H1 (cell line): ENCODE measurements around the gene ADD3. TPM values are rescaled to one million over a fixed set of nuclear protein-coding genes. Genes with fewer than 3 reads are reported as not detected.

Source experiments
- CTCF ChIA-PET: fragments of 300-600 bp; sonication (Branson Sonifier 250); formaldehyde crosslinking; loops from one replicate; lab custom pipeline; 2021; ENCODE audit not compliant: partially characterized antibody; lab: Charles Lee
- POLR2A ChIA-PET: fragments of 300-600 bp; sonication (Branson Sonifier 250); formaldehyde crosslinking; loops from one replicate; lab custom pipeline; 2021; ENCODE audit warnings: inconsistent platforms; ENCODE audit not compliant: partially characterized antibody; lab: Charles Lee
- DNase-seq, 2 experiments: peaks; one replicate each; pipeline versions ENCODE4 v3.0.0 to v3.0.0-alpha.2; 2010 to 2022; ENCODE audit warnings: low spot score in 2 of 2, low read depth in 1 of 2, mixed read lengths in 1 of 2
- FAIRE-seq: peaks from 2 replicates; lab custom pipeline; 2011; peaks lifted over from hg19 to GRCh38; lab: Jason Lieb, UNC
- H2AFZ ChIP-seq: 2 replicates; pipeline ENCODE4 v1.8.1; 2012; ENCODE audit warnings: low read length, inconsistent platforms
- H2AK5ac ChIP-seq: 2 replicates; pipeline ENCODE4 v1.6.1; 2013; ENCODE audit warnings: low read depth, low read length
- H2BK120ac ChIP-seq: replicated peaks from 2 replicates; pipeline ENCODE3; 2013; ENCODE audit warnings: low read depth, low read length, inconsistent platforms
- H2BK12ac ChIP-seq: 2 replicates; pipeline ENCODE4 v1.6.1; 2013; ENCODE audit warnings: low read depth, low read length
- H2BK15ac ChIP-seq: 2 replicates; pipeline ENCODE4 v1.6.1; 2013; ENCODE audit warnings: low read length
- H2BK20ac ChIP-seq: 2 replicates; pipeline ENCODE4 v1.6.1; 2013; ENCODE audit warnings: low read length
- H2BK5ac ChIP-seq: 2 replicates; pipeline ENCODE4 v1.6.1; 2013; ENCODE audit warnings: low read depth, low read length
- H3K14ac ChIP-seq: 2 replicates; pipeline ENCODE4 v1.6.1; 2013; ENCODE audit warnings: inconsistent platforms; ENCODE audit not compliant: insufficient read length
- H3K18ac ChIP-seq: 2 replicates; pipeline ENCODE4 v1.6.1; 2013; ENCODE audit warnings: low read length; ENCODE audit errors: extremely low read depth
- H3K23ac ChIP-seq: 2 replicates; pipeline ENCODE4 v1.6.1; 2013; ENCODE audit warnings: inconsistent platforms; ENCODE audit not compliant: insufficient read length
- H3K23me2 ChIP-seq: 2 replicates; pipeline ENCODE4 v1.6.1; 2013; ENCODE audit warnings: low read depth, low read length
- H3K27ac ChIP-seq: 2 replicates; pipeline ENCODE4 v1.6.1; 2011; ENCODE audit warnings: low read depth, low read length, inconsistent platforms
- H3K27me3 ChIP-seq, 4 experiments: replicated peaks in 1 of 4; 1 replicate in 1 of 4; 2 replicates in 3 of 4; pipeline versions ENCODE4 v1.6.1 to v1.8.1; 2011 to 2013; ENCODE audit warnings: low read length in 3 of 4, mild to moderate bottlenecking in 3 of 4, inconsistent platforms in 2 of 4, mixed read lengths in 2 of 4, moderate library complexity in 1 of 4; ENCODE audit not compliant: control insufficient read depth in 3 of 4, insufficient read depth in 3 of 4; ENCODE audit errors: extremely low read depth in 1 of 4
- H3K36me3 ChIP-seq, 4 experiments: 2 replicates each; pipeline versions ENCODE4 v1.6.1 to v1.8.1; 2011 to 2013; ENCODE audit warnings: mild to moderate bottlenecking in 4 of 4, low read length in 3 of 4, moderate library complexity in 2 of 4, control low read depth in 1 of 4, inconsistent platforms in 1 of 4; ENCODE audit not compliant: insufficient read depth in 4 of 4, control insufficient read depth in 2 of 4
- H3K4ac ChIP-seq: replicated peaks from 2 replicates; pipeline ENCODE3; 2013; ENCODE audit warnings: low read length, low read depth, mixed read lengths, inconsistent platforms; ENCODE audit not compliant: insufficient read length
- H3K4me1 ChIP-seq, 4 experiments: replicated peaks in 1 of 4; 1 replicate in 1 of 4; 2 replicates in 3 of 4; pipeline versions ENCODE4 v1.6.1 to v1.8.1; 2011 to 2013; ENCODE audit warnings: low read length in 3 of 4, inconsistent platforms in 2 of 4, mixed read lengths in 1 of 4; ENCODE audit not compliant: insufficient read depth in 4 of 4, control insufficient read depth in 3 of 4
- H3K4me2 ChIP-seq, 2 experiments: 2 replicates each; pipeline versions ENCODE4 v1.6.1 to v1.8.1; 2011 to 2013; ENCODE audit warnings: low read depth in 2 of 2, low read length in 2 of 2, control low read depth in 1 of 2, inconsistent platforms in 1 of 2, mild to moderate bottlenecking in 1 of 2; ENCODE audit not compliant: insufficient read depth in 1 of 2
- H3K4me3 ChIP-seq, 4 experiments: fragments of 200-600, 300-600 bp in 1 of 4; sonication (generic), shearing (Covaris generic), sonication (Bioruptor Twin) in 1 of 4; 2 replicates each; pipeline versions ENCODE4 v1.5.1 to v1.8.1; 2011 to 2016; ENCODE audit warnings: low read length in 4 of 4, low read depth in 3 of 4, control low read depth in 2 of 4, inconsistent platforms in 2 of 4, mild to moderate bottlenecking in 2 of 4, mixed read lengths in 1 of 4, moderate library complexity in 1 of 4; ENCODE audit not compliant: insufficient read depth in 2 of 4; ENCODE audit errors: extremely low read depth in 1 of 4
- H3K56ac ChIP-seq: replicated peaks from 2 replicates; pipeline ENCODE3; 2013; ENCODE audit warnings: low read depth, mild to moderate bottlenecking, mixed read lengths, low read length, inconsistent platforms; ENCODE audit not compliant: insufficient read length
- H3K79me1 ChIP-seq: 2 replicates; pipeline ENCODE4 v1.6.1; 2013; ENCODE audit warnings: low read depth, low read length, control low read depth
- H3K79me2 ChIP-seq, 2 experiments: 2 replicates each; pipeline versions ENCODE4 v1.6.1 to v1.8.1; 2012 to 2013; ENCODE audit warnings: low read length in 2 of 2, mild to moderate bottlenecking in 2 of 2, inconsistent platforms in 1 of 2; ENCODE audit not compliant: insufficient read depth in 2 of 2, control insufficient read depth in 1 of 2
- H3K9ac ChIP-seq, 4 experiments: replicated peaks in 1 of 4; 1 replicate in 1 of 4; 2 replicates in 3 of 4; pipeline versions ENCODE4 v1.6.1 to v1.8.1; 2011 to 2013; ENCODE audit warnings: low read depth in 3 of 4, low read length in 3 of 4, control low read depth in 2 of 4, mild to moderate bottlenecking in 2 of 4, moderate library complexity in 2 of 4, inconsistent platforms in 1 of 4; ENCODE audit errors: extremely low read depth in 1 of 4
- H3K9me3 ChIP-seq, 2 experiments: 2 replicates each; pipeline versions ENCODE4 v1.6.1 to v1.8.1; 2012 to 2013; ENCODE audit warnings: mild to moderate bottlenecking in 2 of 2, moderate library complexity in 2 of 2, control low read depth in 1 of 2, inconsistent platforms in 1 of 2, low read depth in 1 of 2, low read length in 1 of 2, mixed read lengths in 1 of 2; ENCODE audit not compliant: insufficient read depth in 2 of 2
- H4K20me1 ChIP-seq, 2 experiments: replicated peaks in 1 of 2; 2 replicates each; pipeline versions ENCODE3 to v1.8.1; 2011 to 2013; ENCODE audit warnings: inconsistent platforms in 2 of 2, low read length in 2 of 2, mild to moderate bottlenecking in 1 of 2; ENCODE audit not compliant: insufficient read depth in 2 of 2, control insufficient read depth in 1 of 2
- H4K5ac ChIP-seq: 2 replicates; pipeline ENCODE4 v1.6.1; 2013; ENCODE audit warnings: low read length, low read depth, mixed read lengths, inconsistent platforms; ENCODE audit not compliant: insufficient read length
- H4K8ac ChIP-seq: 2 replicates; pipeline ENCODE4 v1.8.0; 2013; ENCODE audit warnings: mild to moderate bottlenecking, moderate library complexity, low read length, inconsistent platforms; ENCODE audit not compliant: insufficient read depth; ENCODE audit errors: extremely low read depth
- H4K91ac ChIP-seq: replicated peaks from 2 replicates; pipeline ENCODE3; 2013; ENCODE audit warnings: low read length, mixed read lengths, inconsistent platforms; ENCODE audit not compliant: insufficient read length
- BACH1 ChIP-seq: IDR thresholded peaks from 2 replicates; pipeline ENCODE4 v1.6.1; 2012; ENCODE audit warnings: low read length, improper control_type of control experiment
- CHD1 ChIP-seq: IDR thresholded peaks from 2 replicates; pipeline ENCODE4 v1.6.1; 2012; ENCODE audit warnings: low read depth, low read length, improper control_type of control experiment
- HDAC2 ChIP-seq, 2 experiments: fragments of 300-600 bp in 1 of 2; sonication (generic) in 1 of 2; IDR thresholded peaks; 2 replicates each; pipeline ENCODE4 v1.6.1; 2011 to 2012; ENCODE audit warnings: low read depth in 2 of 2, low read length in 2 of 2, mild to moderate bottlenecking in 2 of 2, moderate library complexity in 2 of 2, borderline replicate concordance in 1 of 2, inconsistent platforms in 1 of 2
- MAFK ChIP-seq: IDR thresholded peaks from 2 replicates; pipeline ENCODE4 v1.6.1; 2012; ENCODE audit warnings: low read depth, mild to moderate bottlenecking, improper control_type of control experiment, low read length
- RAD21 ChIP-seq, 2 experiments: IDR thresholded peaks in 1 of 2; conservative IDR thresholded peaks in 1 of 2; 2 replicates each; pipeline ENCODE4 v1.6.1; 2011; ENCODE audit warnings: low read depth in 2 of 2, low read length in 2 of 2, improper control_type of control experiment in 1 of 2, inconsistent platforms in 1 of 2, mild to moderate bottlenecking in 1 of 2, moderate library complexity in 1 of 2
- RXRA ChIP-seq: IDR thresholded peaks from 2 replicates; pipeline ENCODE4 v1.6.1; 2011; ENCODE audit warnings: low read depth, mild to moderate bottlenecking, low read length, moderate library complexity; ENCODE audit not compliant: insufficient read depth
- SIN3A ChIP-seq, 2 experiments: IDR thresholded peaks in 1 of 2; conservative IDR thresholded peaks in 1 of 2; 2 replicates each; pipeline ENCODE4 v1.6.1; 2011 to 2012; ENCODE audit warnings: low read length in 2 of 2, improper control_type of control experiment in 1 of 2, low read depth in 1 of 2, mild to moderate bottlenecking in 1 of 2
- SP4 ChIP-seq: IDR thresholded peaks from 2 replicates; pipeline ENCODE4 v1.6.1; 2012; ENCODE audit warnings: low read length, inconsistent platforms
- TAF1 ChIP-seq: IDR thresholded peaks from 2 replicates; pipeline ENCODE4 v1.6.1; 2011; ENCODE audit warnings: mild to moderate bottlenecking, low read depth, low read length
- TAF7 ChIP-seq: optimal IDR thresholded peaks from 2 replicates; pipeline ENCODE3; 2011; ENCODE audit warnings: low read depth, mild to moderate bottlenecking, inconsistent platforms, low read length, moderate library complexity, borderline replicate concordance
- YY1 ChIP-seq: IDR thresholded peaks from 2 replicates; pipeline ENCODE4 v1.6.1; 2011; ENCODE audit warnings: low read depth, mild to moderate bottlenecking, low read length
- WGBS, 2 experiments: shearing (Covaris generic) in 1 of 2; methylation state at CpG; one replicate each; pipeline versions ENCODE4 v1.1.6 to v1.1.7; 2013 to 2015; ENCODE audit warnings: low lambda C conversion rate in 2 of 2, mixed read lengths in 2 of 2, inconsistent platforms in 1 of 2, low coverage in 1 of 2, missing lambda C conversion rate in 1 of 2; ENCODE audit not compliant: insufficient replicate concordance in 2 of 2, insufficient coverage in 1 of 2, insufficient read length in 1 of 2; ENCODE audit errors: extremely low coverage in 1 of 2, missing lambda C conversion rate in 1 of 2; 5-methylcytosine and 5-hydroxymethylcytosine counted together
- polyA plus RNA-seq, 7 experiments: library from polyadenylated mRNA; depleted of rRNA in 3 of 7; stranded (reverse) in 5 of 7; unstranded in 2 of 7; fragments of >200 nt in 5 of 7; fragments of 200-250 nt in 2 of 7; gene quantifications; 1 replicate in 5 of 7; 2 replicates in 1 of 7; 4 replicates in 1 of 7; pipeline versions ENCODE4 v1.2.1 to v1.2.3, GENCODE V29; 2011 to 2013; ENCODE audit warnings: missing spikeins in 2 of 7, mixed read lengths in 2 of 7
- total RNA-seq: library from RNA; stranded (reverse); fragmentation: NEBNext Ultra II Directional; extraction: Animal tissue kit (Norgen Biotek cat#: 25700); gene quantifications from 2 replicates; pipeline ENCODE4 v1.2.1, GENCODE V29; 2021

The ADD3 gene
- total and polyA plus RNA-seq, 2 of the 8 experiments (the other 6 are each of a cell fraction or from before 2014, with no cell fraction given) = 44.7 to 85.6 TPM

DNA sequence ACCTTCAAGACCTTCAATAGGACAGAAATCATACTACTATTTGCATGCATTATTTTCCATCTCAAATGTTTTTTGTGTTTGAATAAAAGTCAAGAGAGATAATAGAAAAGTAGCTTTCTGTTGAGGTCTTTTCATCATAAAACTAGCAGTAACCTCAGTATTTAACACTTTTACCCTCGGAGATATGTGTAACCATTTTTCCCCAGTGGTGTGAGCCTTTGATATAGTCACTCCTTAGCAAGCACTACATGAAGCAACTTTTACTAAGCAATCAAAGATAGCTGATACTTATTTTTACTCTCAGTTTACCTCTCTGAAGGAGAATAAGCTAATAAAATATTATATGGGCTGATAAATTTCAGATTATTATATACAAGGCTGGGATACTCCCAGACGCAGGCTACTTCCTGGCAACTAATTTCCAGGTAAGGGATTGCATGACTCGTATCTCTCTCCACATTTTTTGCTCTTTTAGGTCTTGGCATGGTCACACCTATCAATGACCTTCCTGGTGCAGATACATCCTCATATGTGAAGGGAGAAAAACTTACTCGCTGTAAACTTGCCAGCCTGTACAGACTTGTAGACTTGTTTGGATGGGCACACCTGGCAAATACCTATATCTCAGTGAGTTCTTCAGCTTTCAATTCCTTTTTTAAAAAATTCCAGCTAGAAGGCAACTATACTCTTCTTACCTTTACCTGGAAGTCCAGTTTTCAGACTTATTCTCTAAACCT, 108.2 kb downstream of the ADD3 start:
- CTCF ChIA-PET = interaction anchor here (0.7 to 1.4 kb wide), 6 partner anchors 22 to 232 kb away, joined by 3 to 4 read pairs (median 3); no protein-coding TSS in a partner anchor
- FAIRE-seq = no peak
- no peak for TF ChIP-seq HDAC2 (IDR thresholded peaks at IDR 0.05; ENCODE audit: borderline replicate concordance in 1 of 2, low read depth in 2 of 2, low read length in 2 of 2)
- no peak for TF ChIP-seq TAF7
- no peak for TF ChIP-seq RAD21 (IDR thresholded peaks at IDR 0.05 in 1 of 2, conservative IDR thresholded peaks at IDR 0.05 in 1 of 2; ENCODE audit: low read depth in 2 of 2, low read length in 2 of 2)
- no peak for TF ChIP-seq MAFK
- TF ChIP-seq TAF1 = no peak
- no peak for TF ChIP-seq RXRA
- TF ChIP-seq SIN3A (conservative IDR thresholded peaks at IDR 0.05 in 1 of 2, IDR thresholded peaks at IDR 0.05 in 1 of 2; ENCODE audit: low read depth in 1 of 2, low read length in 2 of 2) = no peak
- TF ChIP-seq BACH1 = no peak
- TF ChIP-seq SP4 = no peak
- TF ChIP-seq CHD1 = no peak
- TF ChIP-seq YY1 = no peak

More for the DNA sequence above, 108.2 kb downstream of the ADD3 start:
- Histone ChIP-seq H2BK20ac (no peak overlapping the region), H3K9me3 (no peaks in the 10 kb centered on the region), H2BK12ac (no peak overlapping the region), H3K18ac (no peak overlapping the region), H4K20me1 (peaks cover 0 to 1% of the 10 kb centered on the region in 2 experiments), H3K23ac (no peak overlapping the region), H3K4me3 (no peak overlapping the region), H2BK5ac (no peak overlapping the region), H2BK120ac (no peak overlapping the region), H4K5ac (no peak overlapping the region), H3K79me2 (no peaks in the 10 kb centered on the region), H3K27ac (no peak overlapping the region), H3K36me3 (peaks cover 0 to 55% (median 25%) of the 10 kb centered on the region in 4 experiments; a peak in 7 of 8 replicates), H4K91ac (no peak overlapping the region), H2BK15ac (no peak overlapping the region), H2AK5ac (no peak overlapping the region), H3K79me1 (no peaks in the 10 kb centered on the region), H4K8ac (no peak overlapping the region), H2AFZ (no peak overlapping the region), H3K56ac (no peak overlapping the region), H3K4ac (no peak overlapping the region), H3K23me2 (no peaks in the 10 kb centered on the region), H3K14ac (no peak overlapping the region), H3K27me3 (no peaks in the 10 kb centered on the region), H3K4me1 (no peaks in the 10 kb centered on the region), H3K9ac (no peak overlapping the region), H3K4me2 (no peak overlapping the region)
- no peak for DNase-seq
- POLR2A ChIA-PET = interaction anchor here (1.0 kb wide), 1 partner anchor 25 kb away, joined by 4 read pairs; no protein-coding TSS in a partner anchor
- 88% methylated on average over 4 of the region's 4 CpGs; no CpG with 5 or more reads in 1 of the 2 experiments for WGBS, 2 experiments
